Hepatocyte (in vitro differentiated cells): ENCODE results near the gene PPP1R14B.

Experiments
- CTCF ChIP-seq: fragments of 200-600 bp; sonication (generic); IDR thresholded peaks from 2 replicates; pipeline ENCODE4 v1.5.1; 2016; ENCODE audit warnings: antibody characterized with exemption, mild to moderate bottlenecking; ENCODE audit not compliant: poor library complexity
- EZH2 ChIP-seq: fragments of 200-600 bp; sonication (generic); IDR thresholded peaks from 2 replicates; pipeline ENCODE4 v1.6.1; 2016; ENCODE audit warnings: antibody characterized with exemption, mild to moderate bottlenecking, borderline replicate concordance

GRCh38 chr11:64281957-64282770, 35.4 kb upstream of the PPP1R14B start:
- TF ChIP-seq CTCF: no peak
- TF ChIP-seq EZH2: no peak
